GM21737 (cell line): ENCODE results near the gene TMEM119.
A peak's percentile ranks its signal among the peaks of the same experiment; 100 is the strongest.

Experiments
- ATAC-seq: cut with Tn5 transposase; IDR thresholded peaks from one replicate; pipeline ENCODE4 v1.9.1; 2021; ENCODE audit warnings: mild to moderate bottlenecking, moderate library complexity; ENCODE audit not compliant: unreplicated experiment

The TMEM119 gene

DNA sequence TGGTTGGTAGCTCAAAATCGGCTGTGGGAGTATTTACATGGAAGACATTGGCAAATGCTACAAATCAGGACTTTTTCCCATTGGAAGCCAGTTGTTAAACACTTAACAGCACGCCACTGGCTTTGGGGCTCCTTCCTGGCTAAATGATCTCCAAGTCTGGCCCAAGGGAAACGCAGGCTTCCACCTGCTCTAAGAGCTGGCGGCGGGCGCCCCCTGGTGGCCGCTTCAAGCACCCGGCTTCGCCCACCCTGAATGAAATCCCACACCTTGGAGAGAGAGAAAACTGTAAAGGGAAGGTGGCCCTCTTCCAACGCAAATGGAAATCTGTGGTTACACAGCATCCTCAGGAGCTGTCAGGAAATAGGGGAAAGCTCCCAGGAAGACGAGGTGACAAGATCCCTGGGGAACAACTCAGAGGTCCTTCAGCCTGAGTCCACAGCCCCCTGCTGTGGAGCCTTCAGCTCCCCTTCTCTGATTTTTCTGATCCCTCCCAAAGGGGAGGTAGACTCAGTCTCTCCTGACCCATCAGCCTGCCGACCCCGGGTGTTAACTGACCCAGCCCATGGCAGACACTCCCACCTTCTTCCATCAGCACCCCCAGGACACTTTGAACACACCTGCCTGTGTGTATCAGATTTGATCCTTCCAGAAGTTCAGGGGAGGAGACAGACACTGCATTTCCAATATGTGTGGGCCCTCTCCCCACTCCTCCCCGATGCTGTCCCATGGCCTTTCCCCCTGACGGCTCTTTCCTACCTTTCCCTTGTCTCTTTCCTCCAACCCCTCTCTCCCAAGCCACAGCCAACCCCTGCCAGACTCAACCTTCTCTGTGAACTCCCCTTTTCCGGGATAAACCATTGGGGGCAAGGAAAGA lies 20.4 kb upstream of the TMEM119 start:
- peak; percentile 37 for ATAC-seq

DNA sequence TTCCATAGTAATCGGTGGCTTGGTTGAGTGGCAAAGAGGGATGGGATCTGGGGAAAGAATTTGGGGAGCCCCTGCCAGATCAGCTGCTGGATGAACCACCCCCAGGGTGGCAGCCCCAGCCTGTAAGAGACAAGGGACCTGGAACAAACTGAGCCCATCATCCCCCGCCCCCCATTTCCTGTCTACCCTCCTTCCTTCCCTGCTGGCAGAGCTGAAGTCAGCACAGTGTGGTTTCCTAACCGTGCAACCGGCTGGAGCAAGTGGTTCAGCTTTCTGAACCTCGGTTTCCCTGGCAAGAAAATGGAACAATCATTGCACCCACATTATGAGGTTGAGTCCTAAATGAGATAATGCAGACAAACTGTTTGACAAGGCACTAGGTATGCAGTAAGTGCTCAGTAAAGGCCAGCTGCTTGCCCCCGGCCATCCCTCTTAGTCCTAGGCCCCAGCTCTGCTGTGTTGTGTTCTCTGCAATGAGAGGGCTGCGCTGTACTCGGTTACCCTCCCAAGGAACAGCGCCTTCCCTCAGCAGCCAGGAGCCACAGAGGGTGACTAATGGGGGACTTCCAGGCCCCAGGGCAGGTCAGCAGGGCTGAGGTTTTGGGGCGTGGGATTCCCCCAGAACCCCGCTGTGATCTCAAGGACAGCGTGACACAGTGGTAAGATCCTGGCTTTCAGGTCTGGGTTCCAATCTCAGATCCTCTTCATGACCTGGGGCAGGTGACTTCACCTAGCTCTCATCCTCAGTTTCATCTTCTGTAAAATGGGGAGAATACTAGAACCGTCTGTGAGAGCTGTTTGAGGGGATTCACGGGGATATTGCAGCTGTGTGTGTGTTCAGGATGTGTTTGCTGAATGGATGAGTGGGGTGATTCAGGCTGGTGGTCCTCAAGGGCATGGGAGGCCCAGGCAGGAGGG lies 19.3 kb upstream of the TMEM119 start:
- ATAC-seq, result peak; percentile 71

- ATAC-seq, result no peak
Observed at GRCh38 chr12:108616359-108616758, 18.5 kb upstream of the TMEM119 start.

DNA sequence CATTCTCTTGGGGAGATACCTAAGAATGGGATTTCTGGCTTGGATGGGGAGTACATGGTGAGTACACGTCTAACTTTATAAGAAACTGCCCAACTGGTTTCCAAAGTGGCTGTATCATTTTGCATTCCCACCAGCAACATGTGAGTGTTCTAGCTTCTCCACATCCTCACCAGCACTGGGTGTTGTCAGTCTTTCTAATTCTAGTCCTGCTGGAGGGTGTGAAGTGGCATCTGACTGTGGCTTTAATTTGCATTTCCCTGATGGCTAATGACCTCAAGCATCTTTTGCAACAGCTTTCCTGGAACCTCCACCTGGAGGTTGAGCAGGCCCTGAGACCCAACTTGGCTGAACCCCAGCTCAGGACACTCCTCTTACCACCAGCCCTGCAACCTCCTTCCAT lies 18.0 kb upstream of the TMEM119 start:
- ATAC-seq, result no peak

DNA sequence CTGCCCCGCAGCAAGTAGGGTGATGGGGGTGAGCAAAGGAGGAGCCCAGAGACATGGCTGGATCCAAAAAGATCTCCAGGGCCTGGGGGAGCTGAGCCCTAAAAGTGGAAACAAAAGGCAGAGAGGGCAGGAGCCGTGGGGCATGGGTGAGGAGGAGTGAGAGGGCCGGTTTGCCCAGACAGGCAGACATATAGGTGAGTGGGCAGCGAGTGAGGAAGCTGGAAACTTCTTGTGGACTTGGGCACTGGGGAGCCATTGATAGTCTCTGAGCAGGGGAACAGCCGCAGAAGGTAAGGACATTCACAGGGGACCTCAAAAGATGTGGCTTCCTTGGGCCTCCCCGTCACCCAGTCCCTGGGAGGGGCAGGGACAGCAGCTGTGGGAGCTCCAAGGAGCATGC lies 16.8 kb upstream of the TMEM119 start:
- no peak for ATAC-seq

DNA sequence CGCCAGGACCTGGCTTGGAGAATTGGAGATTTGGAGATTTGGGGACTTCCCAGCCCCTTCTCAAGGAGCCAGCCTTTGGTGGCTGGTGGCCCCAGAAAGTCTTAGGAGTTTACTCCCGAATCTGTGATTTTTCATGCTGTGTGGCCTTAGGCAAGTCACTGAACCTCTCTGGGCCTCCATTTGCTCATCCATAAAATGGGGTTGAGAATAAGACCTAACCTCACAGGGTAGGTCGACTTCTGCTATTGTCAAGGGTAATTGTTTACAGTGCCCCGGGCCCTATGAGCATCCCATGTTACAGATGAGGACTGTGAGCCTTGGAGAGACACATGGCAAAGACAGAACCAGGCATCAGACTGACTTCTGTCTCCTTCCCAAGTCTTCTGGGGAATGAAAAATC lies 16.2 kb upstream of the TMEM119 start:
- ATAC-seq, result no peak

DNA sequence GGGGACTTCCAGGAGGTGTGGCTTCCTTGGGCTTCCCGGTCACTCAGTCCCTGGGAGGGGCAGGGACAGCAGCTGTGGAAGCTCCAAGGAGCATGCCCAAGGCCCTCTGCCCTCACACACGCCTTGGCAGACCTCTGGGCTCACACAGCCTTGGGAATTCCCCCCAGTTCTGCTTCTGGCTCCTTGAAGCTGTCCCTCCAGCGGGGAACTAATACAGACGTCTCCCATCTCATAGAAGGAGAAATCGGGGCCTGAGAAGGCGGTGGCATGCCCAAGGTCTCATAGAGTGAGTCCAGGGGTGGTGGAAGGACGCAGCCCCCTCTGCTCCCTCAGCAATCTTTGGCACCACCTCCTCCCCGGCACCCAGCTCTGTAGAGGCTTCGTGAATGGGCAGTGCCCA lies 15.7 kb upstream of the TMEM119 start:
- no peak for ATAC-seq

DNA sequence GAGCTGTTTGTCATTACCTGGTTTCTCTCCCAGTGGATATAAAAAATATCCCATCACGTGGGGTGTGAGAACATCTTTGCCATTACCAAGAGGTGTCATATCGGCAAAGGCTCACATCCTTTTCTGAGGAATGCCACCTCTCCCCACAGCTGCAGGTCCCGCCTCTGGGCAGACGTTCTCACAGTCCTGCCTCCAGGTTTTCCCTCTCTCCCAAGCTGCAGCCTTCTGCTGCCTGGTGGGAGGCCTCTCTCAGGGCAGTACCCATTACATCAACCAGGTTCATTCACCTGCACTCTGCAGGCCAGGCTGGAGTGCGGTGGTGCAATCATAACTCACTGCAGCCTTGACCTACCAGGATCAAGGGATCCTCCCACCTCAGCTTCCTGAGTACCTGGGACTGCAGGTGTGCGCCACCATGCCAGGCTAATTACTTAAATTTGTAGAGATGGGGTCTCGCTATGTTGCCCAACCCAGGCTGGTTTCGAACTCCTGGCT lies 15.0 kb upstream of the TMEM119 start:
- ATAC-seq, result no peak

DNA sequence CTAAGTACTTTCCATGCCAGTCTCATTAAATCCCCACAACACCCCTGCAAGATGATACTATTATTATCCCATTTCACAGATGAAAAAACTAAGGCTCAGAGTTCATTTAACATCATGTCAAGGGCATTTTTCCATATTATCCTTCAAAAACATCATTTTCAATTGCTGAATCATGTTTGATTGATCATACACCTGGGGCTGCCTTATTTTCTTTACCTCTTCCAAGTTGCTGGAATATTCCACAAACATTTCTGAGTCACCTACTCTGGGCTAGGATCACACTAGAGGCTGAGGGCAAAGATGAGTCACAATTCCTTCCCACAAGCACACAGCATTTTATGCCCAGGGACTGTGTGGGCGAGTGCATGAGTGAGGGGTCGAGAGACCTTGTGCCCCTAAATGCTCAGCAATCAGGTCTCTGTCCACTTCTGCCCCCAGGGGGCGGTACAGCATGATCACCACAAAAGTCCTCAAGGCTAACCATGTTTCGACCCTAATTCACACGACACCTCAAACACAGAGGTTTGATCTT lies 14.1 kb upstream of the TMEM119 start:
- no peak for ATAC-seq

DNA sequence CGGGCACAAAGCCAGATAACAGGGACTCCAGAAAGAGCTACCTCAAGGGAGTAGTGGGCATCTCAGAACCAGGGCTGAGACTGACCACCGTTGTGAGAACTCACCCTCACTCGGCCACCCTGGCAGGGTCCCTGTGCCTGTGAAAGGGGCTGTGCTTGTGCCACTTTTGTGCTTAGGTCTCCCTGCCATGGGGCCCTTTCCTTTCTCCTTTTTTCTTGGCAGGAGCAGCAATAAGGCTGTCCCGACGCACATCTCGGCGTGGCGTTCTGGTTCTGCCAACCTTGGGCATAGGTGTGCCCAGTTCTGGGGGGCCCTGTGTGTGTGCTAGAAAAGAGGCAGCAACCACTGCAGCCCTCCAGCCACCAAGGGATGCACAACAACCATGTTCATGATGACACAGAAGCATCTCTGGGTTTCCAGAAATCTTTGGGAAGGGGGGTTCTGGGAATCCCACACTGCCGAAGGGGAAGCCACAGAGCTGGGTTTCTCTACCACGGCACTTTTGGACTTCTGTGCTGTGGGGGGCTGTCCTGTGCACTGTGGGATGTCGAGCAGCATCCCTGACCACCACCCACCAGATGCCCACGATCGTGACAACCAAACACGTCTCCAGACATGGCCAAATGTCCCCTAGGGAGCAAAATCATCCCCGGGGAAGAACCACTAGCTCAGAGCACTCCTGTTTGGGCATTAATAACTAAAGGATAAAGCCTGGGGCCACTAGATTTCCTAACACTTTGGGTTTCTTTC lies 13.1 kb upstream of the TMEM119 start:
- ATAC-seq, result no peak

- no peak for ATAC-seq
Observed at GRCh38 chr12:108610336-108610815, 12.5 kb upstream of the TMEM119 start.

DNA sequence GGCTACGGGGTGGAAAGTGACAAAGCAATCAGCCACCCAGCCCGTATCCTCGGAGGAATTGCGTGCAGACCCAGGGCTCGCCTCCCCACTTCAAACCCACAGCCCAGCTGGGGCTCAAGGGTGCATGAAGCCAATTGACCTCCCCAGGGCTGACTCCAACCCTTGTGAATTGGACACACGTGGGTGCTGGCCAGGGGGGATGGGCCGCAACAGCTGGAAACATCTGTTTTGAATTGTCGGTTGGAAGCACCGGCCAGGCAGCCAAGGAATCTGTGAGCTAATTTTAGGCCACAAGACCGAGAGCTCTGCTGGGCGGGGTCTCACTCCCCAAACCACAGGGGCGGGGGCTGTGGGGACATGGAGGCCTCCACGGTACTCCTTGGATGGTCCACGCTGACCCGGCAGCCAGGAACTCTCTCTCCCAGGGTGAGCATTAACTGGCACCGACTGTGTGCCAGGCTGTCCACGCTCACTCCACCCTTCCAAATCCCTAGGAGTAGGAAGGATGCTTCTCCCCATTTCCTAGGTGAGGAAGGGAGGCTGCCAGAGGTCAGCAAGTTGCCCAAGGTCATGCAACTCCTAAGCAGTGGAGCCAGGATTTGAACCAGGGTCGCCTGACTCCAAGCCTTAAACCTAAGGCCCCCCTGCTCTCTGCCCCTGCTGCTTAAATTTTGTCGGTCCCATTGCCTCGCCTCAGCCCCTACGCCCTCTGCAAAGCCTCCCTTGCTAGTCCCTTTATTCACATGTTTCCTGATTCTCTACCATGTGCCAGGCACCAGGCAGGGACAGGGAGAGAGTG lies 11.9 kb upstream of the TMEM119 start:
- no peak for ATAC-seq

DNA sequence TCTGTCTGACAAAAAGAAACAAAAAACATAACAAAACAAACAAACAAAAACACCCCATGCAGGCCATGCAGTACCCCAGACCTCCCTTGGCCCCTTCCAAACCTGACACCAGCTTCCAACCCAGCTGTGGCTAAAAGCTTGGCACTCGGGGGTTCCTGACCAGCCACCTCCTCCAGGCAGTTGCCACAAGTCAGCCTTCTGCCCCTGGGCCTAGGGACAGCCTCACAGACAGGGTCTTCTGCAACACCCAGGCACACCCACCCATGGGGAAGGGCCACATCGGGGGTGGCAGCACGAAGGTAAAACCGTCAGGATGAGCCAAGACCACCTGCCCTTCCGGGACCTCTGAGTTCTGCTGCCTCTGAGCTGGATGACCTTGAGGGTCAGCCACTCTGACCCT lies 10.7 kb upstream of the TMEM119 start:
- ATAC-seq, result no peak

DNA sequence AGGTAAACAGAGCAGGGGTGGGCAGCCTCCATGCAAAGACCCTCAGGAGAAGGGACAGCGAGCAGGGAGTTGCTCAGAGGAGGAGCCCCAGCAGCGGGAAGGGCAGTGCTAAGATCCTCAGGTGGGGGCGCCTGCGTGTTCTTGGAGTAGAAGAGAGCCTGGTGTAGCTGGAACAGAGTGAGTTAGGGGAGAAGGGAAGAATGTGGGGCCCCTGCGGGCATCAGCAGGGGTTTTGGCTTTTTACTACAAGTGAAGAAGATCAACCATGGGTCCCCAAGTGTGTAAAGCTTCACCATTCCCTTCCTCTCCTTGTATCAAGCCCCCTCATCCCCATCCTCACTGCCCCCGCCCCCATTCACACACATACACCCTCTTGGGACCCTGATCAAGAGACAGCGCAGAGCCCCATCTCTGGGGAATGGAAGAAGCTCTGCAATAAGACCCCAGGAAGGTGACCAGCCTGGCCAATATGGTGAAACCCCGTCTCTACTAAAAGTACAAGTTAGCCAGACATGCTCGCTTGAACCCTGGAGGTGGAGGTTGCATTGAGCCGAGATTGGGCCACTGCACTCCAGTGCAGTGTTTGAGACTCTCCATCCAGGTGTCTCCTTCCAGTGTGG lies 10.2 kb upstream of the TMEM119 start:
- ATAC-seq, result no peak

- ATAC-seq, result no peak
Observed at GRCh38 chr12:108606492-108606891, 8.6 kb upstream of the TMEM119 start.

GRCh38 chr12:108605690-108606406 lies 8.0 kb upstream of the TMEM119 start:
- ATAC-seq, result no peak

DNA sequence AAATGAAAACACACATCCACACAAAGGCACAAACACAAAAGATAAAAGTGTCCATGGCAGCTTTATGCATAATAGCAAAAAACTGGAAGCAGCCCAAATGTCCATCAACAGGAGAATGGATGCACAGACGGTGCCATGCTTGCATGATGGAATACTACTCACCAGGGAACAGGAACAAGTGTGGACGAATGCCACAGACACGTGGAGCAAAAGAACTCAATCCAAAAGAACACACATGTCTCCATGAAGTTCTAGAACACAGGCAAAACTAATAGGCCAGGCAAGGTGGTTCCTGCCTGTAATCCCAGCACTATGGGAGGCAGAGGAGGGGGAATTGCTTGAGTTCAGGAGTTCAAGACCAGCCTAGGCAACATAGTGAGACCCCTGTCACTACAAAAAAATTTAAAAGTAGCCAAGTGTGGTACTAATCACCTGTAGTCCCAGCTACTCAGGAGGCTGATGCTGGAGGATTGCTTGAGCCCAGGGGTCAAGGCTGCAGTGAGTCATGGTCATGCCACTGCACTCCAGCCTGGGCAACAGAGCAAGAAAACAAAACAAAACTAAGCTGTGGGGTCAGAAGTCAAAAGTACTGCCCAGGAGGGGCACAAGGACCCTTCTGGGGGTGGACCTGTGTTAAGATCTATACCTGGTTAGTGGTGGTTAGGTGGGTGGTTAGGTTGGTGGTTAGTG lies 7.3 kb upstream of the TMEM119 start:
- no peak for ATAC-seq
